ENCODE data around the gene CNOT4.
"Not testable (repeated sequence)": the region's sequence is repeated elsewhere in the genome, so short reads cannot be mapped to it uniquely, and the experiment has no call there.

Gene CNOT4

DNA sequence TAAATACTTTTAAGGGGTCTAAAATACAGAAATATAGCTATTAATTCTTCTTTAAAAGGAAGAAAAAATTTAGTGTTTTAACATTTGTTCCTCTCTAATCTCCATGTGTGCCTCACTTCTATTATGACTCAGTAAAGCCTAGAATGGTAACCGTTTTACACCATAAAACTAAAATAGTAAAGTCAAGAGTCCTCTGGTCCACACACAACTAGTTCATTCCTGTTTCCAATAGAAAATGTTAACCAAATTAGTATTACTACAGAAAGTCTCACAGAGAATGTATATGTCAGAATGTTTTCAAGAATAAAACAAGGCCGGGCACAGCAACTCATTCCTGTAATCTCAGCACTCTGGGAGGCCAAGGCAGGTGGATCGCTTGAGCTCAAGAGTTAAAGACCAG lies 55.8 kb downstream of the CNOT4 start:
- DNase-seq (ENCODE audit: low spot score): no peak

GRCh38 chr7:135449436-135449835 lies 60.5 kb downstream of the CNOT4 start:
- no peak for DNase-seq (ENCODE audit: low spot score)

DNA sequence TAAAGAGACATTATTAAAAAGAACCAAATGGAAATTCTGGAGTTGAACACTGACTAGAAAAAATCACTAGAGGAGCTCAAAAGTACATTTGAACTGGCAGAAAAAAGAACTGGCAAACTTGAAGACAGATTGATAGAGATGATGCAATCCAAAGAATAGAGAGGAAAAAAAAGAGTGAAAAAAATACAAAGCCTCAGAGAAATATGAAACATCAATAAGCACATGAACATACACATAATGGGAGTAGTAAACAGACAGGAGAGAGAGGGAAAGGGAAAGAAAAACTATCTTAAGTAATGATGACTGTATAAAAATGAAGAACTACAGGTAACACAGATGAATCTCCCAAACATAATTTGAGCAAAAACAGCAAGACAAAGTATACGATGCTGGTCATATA lies 61.1 kb downstream of the CNOT4 start:
- no peak for DNase-seq (ENCODE audit: low spot score)

GRCh38 chr7:135447748-135448147 lies 62.2 kb downstream of the CNOT4 start:
- DNase-seq (ENCODE audit: low spot score): no peak

DNA sequence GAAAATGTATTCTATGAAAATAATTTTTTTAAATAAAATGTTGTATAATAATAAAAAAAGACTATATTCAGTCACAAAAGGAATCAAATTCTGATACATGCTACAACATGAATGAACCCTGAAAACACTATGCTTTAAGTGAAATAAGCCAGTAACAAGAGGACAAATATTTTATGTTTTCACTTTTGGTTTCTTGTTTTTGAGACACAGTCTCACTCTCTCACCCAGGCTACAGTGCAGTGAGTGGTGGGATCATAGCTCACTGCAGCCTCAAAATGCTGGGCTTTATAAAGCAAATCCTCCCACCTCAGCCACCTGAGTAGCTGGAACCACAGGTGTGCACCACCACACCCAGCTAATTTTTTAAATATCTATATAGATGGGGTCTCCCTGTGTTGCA lies 64.2 kb downstream of the CNOT4 start:
- DNase-seq (ENCODE audit: low spot score): no peak

DNA sequence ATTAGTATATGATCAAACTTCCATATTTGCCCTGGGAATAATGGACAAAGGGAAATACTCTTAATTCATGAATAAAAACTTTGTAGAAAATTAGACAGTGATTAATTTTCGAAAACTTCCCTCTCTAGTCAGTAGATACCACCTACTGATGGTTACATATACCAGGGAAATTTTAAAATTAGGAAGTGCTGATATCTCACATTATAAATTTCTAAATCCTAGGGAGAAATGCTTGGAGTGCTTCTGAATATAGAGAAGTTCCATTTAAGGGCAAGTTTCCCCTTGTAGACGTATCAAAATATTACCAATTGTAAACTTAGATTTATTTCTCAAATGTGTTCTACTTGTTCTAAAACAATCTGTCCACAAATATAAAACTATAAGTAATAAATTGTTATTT lies 64.6 kb downstream of the CNOT4 start:
- not testable (repeated sequence) for DNase-seq (ENCODE audit: low spot score)

- no peak for DNase-seq (ENCODE audit: low spot score)
Observed at GRCh38 chr7:135441791-135442190, 68.1 kb downstream of the CNOT4 start.

- no peak for DNase-seq (ENCODE audit: low spot score)
Observed at GRCh38 chr7:135434047-135434446, 75.9 kb downstream of the CNOT4 start.

GRCh38 chr7:135430626-135431025 lies 79.3 kb downstream of the CNOT4 start:
- no peak for DNase-seq (ENCODE audit: low spot score)

DNA sequence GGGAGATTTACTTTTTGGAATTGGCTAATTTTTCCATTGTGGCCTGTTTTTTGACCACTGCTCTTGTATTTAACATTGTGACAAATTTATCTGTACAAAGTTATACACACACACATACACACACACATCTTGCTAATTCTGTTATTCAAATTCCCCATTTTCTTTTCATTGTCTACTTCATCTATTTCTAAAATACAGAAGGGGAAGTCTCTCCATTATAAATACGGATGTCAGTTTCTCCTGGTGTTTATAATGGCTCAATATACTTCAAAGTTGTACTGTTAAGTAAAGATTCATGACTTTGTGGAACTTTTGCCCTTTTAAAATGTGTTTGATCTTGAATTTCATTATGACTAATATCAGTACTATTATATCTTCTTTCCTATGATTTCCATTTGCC lies 81.0 kb downstream of the CNOT4 start:
- DNase-seq (ENCODE audit: low spot score): no peak

DNA sequence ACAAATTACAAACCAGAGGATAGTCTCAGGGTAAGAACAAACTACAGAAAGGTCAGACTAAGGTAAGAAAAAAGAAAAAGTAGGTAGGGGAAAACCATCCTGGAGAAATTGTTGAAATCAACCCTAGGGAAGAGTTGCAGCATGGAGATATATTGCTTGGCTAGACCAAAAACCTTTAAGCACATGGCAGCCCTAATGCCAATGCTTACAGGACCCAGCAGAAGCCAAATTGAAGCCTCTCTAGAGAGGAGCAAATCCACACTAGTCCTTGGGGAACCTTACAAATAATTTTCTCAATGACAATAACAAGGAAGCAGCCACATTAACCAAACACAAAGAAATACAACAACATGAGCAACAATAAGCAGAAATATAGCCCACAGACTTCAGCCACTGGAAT lies 81.9 kb downstream of the CNOT4 start:
- DNase-seq (ENCODE audit: low spot score): no peak

DNA sequence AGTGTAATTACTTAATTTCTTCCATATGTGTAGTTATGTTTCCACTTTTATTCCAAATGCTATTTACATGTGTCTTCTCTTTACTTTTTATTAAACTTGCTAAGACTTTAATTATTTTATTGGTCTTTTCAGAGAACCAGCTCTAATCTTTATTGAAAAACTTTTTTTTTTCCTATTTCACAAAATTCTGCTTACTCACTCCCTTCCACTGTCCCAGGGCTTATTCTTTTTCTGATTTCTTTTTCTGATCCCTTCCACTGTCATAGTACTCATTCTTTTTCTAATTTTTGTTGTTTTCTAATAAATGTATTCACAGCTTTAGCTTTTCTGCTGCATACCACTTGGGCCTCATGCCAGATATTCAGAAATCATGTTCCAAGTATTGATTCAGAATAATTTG lies 82.7 kb downstream of the CNOT4 start:
- DNase-seq (ENCODE audit: low spot score): no peak

DNA sequence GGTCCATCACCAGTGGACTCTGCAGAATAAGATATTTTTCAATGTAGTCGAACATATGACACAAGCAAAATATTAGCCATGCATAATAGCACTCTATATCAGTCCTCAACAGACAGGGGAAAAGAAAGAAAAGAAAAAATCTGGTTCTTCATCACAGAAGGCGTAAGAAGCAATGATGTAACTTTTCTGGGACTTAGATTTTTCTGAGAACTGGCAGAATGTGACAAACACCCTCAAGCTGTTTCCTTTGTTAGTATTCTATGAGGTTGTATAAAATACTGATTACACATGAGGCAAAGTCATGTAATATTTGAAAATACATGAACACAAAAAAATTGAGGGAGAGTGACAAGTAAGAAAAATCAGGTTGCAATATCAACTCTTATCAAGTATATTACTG lies 84.9 kb downstream of the CNOT4 start:
- DNase-seq (ENCODE audit: low spot score): no peak

- DNase-seq (ENCODE audit: low spot score): no peak
Observed at GRCh38 chr7:135420786-135421185, 89.1 kb downstream of the CNOT4 start.

DNA sequence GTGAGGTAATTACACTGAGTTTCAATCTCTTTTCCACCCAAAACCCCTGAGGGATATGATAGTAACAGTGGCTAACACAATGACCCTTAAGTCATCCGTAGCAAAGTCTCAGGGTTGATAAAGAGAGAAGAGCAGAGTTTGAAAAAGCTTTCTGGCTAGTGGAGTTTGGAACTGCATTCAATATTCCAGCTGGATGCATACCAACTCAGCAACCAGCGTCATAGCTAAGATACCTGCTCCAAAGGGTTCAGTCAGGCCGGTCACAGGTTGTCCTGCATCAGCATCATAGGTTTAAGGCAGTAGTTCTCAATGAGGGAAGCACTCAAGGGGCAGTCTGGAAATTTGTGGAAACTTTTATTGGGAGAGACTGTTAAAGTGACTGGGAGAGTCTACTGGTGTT lies 93.5 kb downstream of the CNOT4 start:
- DNase-seq (ENCODE audit: low spot score): no peak

DNA sequence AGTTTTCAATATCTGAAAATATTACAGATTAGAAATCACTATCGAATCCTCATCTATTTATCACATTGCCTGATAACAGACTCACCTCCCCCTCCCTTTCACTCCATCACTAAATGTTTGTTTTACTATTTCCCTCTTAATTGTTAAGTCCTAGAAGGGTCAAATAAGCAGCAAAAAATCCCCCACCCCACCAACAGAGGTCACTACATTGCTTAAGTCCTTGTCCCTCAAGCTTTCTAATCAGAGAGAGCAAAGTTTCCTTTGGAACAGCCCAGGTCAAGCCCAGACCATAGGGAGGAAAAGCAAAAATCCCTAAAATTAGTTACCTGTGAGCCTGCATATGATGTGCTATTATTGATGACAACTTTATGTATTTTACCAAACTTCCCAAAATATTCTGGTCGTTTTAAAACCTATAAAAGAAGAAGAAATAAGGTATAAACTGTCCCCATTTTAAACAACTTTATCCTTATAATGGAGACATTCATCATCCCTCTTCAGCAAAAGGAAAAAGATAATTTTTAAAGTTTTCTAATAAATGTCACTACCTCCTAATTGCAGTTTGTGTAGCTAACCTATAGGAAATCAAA lies 95.0 kb downstream of the CNOT4 start:
- no peak for DNase-seq (ENCODE audit: low spot score)

DNA sequence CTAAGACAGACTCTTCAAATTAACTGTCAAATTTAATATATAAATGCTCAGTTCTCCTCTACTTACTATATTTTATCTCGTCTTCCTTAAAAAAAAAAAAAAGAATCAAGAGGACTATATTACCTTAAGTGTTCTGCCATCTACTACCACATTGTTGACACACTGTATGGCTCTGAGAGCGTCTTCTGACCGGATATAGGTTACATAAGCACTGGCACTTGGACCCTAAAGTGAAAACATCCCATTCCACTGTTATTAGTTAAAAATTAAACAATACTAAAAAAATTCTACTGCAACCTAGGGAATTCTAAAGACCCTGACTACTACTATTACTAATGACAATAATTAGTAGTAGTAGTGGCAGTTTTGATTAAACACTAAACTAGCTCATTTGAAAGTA lies 95.7 kb downstream of the CNOT4 start:
- no peak for DNase-seq (ENCODE audit: low spot score)

DNA sequence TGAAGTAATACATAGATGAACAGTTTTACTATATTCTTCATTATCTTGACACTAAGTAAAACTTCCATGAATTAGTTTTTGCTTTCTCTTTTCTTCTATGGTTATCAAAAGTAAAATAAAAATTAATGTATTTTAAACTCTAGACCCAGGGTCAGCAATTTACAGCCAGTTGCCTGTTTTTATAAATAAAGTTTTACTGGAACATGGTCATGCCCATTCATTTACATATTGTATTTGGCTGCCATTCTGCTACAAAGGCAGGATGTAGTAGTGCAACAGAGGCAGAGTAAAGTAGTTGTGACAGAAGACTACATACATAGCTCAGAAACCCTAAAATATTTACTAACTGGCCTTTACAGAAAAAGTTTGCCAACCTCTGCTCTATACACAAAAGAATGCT lies 98.8 kb downstream of the CNOT4 start:
- no peak for DNase-seq (ENCODE audit: low spot score)

- no peak for DNase-seq (ENCODE audit: low spot score)
Observed at GRCh38 chr7:135410543-135410942, 99.4 kb downstream of the CNOT4 start.

GRCh38 chr7:135409845-135410542 lies 99.9 kb downstream of the CNOT4 start:
- DNase-seq (ENCODE audit: low spot score): no peak

- no peak for DNase-seq (ENCODE audit: low spot score)
Observed at GRCh38 chr7:135407884-135408283, 102.0 kb downstream of the CNOT4 start.

DNA sequence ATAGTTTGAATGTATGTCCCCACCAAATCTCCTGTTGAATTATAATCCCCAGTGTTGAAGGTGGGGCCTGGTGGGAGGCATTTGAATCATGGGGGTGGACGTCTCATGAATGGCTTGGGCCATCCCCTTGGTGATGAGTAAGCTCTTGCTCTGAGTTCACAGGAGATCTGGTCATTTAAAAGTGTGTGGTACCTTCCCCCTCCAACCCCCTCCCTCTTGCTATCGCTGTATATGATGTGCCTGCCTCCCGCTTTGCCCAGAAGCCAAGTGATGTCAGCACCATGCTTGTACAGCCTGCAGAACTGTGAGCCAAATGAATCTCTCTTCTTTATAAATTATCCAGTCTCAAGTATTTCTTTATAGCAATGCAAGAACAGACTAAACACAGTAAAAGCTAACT lies 103.0 kb downstream of the CNOT4 start:
- DNase-seq (ENCODE audit: low spot score): no peak

GRCh38 chr7:135405969-135406368 lies 103.9 kb downstream of the CNOT4 start:
- DNase-seq (ENCODE audit: low spot score): no peak

DNA sequence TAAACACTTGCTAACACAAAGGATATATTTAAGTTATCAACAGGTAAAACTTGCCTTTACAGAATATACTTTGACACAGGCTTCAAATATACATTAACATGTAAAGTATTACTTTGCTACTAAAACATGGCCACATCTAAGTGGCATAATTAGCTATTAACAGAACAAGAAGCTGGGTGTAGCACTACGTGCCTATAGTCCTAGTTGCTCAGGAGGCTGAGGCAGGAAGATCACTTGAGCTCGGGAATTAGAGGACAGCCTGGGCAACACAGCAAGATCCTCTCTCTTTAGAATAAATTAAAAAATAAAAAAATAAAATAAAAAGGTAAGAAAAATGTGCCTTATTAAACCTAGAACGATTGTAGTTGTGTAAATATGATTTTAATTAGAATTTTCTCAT lies 106.6 kb downstream of the CNOT4 start:
- no peak for DNase-seq (ENCODE audit: low spot score)

All from Ammon's horn (tissue), 1 donor.